IMR-90 (cell line): ENCODE results near the gene DPCD. TPM values are rescaled to one million over a fixed set of nuclear protein-coding genes. Genes with fewer than 3 reads are reported as not detected.

Source experiments
- ATAC-seq: fragments of 200-7000 bp; cut with Tn5 transposase; 2 replicates; pipeline ENCODE4 v1.9.1; 2020; ENCODE audit warnings: low read depth, mild to moderate bottlenecking, moderate library complexity
- BruUV-seq: library from RNA; stranded (reverse); fragments of 400-500 nt; replicated peaks from 2 replicates; lab custom pipeline; 2021; lab: Mats Ljungman, UMichigan
- CTCF ChIA-PET: fragments of 300-600 bp; formaldehyde crosslinking; extraction: SDS; loops from one replicate; lab custom pipeline; 2021; ENCODE audit warnings: antibody characterized with exemption; lab: Yijun Ruan, JAX
- POLR2A ChIA-PET: fragments of 300-600 bp; sonication (Branson Sonifier 250); formaldehyde crosslinking; loops from one replicate; lab custom pipeline; 2022; ENCODE audit warnings: antibody characterized with exemption; ENCODE audit not compliant: unreplicated experiment; lab: Charles Lee
- DNase-seq: peaks from one replicate; pipeline ENCODE4 v3.0.0; 2013
- H2AFZ ChIP-seq: replicated peaks from 2 replicates; pipeline ENCODE3; 2013; ENCODE audit warnings: low read length, mild to moderate bottlenecking; ENCODE audit not compliant: poor library complexity
- H2AK5ac ChIP-seq: 2 replicates; pipeline ENCODE4 v1.6.1; 2013; ENCODE audit warnings: low read depth, low read length, inconsistent platforms
- H2AK9ac ChIP-seq: replicated peaks from 2 replicates; pipeline ENCODE3; 2013; ENCODE audit warnings: mild to moderate bottlenecking, low read depth, low read length, moderate library complexity; ENCODE audit not compliant: poor library complexity
- H2BK120ac ChIP-seq: 2 replicates; pipeline ENCODE4 v1.6.1; 2013; ENCODE audit warnings: low read depth, low read length, inconsistent platforms
- H2BK15ac ChIP-seq: 3 replicates; pipeline ENCODE4 v1.6.1; 2013; ENCODE audit warnings: low read depth, low read length, inconsistent platforms
- H2BK20ac ChIP-seq: 2 replicates; pipeline ENCODE4 v1.6.1; 2013; ENCODE audit warnings: low read depth, mild to moderate bottlenecking, inconsistent platforms, low read length, moderate library complexity
- H2BK5ac ChIP-seq: 2 replicates; pipeline ENCODE4 v1.6.1; 2013; ENCODE audit warnings: mild to moderate bottlenecking, low read depth, low read length, inconsistent platforms; ENCODE audit not compliant: poor library complexity, severe bottlenecking
- H3K14ac ChIP-seq: replicated peaks from 2 replicates; pipeline ENCODE4 v1.6.1; 2013; ENCODE audit warnings: low read depth, low read length, inconsistent platforms
- H3K18ac ChIP-seq: 2 replicates; pipeline ENCODE4 v1.6.1; 2013; ENCODE audit warnings: low read depth, low read length, control low read depth
- H3K23ac ChIP-seq: 2 replicates; pipeline ENCODE4 v1.6.1; 2013; ENCODE audit warnings: low read depth, low read length, inconsistent platforms
- H3K27ac ChIP-seq: 2 replicates; pipeline ENCODE4 v1.5.1; 2013; ENCODE audit warnings: mild to moderate bottlenecking, control low read depth, low read length; ENCODE audit not compliant: insufficient read depth
- H3K27me3 ChIP-seq: 2 replicates; pipeline ENCODE4 v1.6.1; 2013; ENCODE audit warnings: low read length; ENCODE audit not compliant: control insufficient read depth, insufficient read depth
- H3K36me3 ChIP-seq: 2 replicates; pipeline ENCODE4 v1.6.1; 2013; ENCODE audit warnings: low read length, mixed read lengths; ENCODE audit not compliant: control insufficient read depth, insufficient read depth
- H3K4ac ChIP-seq: 2 replicates; pipeline ENCODE4 v1.6.1; 2013; ENCODE audit warnings: low read depth, low read length, inconsistent platforms
- H3K4me1 ChIP-seq: 2 replicates; pipeline ENCODE4 v1.6.1; 2013; ENCODE audit warnings: low read length, mixed read lengths; ENCODE audit not compliant: control insufficient read depth, insufficient read depth
- H3K4me2 ChIP-seq: 2 replicates; pipeline ENCODE4 v1.6.1; 2013; ENCODE audit warnings: low read depth, mild to moderate bottlenecking, control low read depth, low read length, moderate library complexity
- H3K4me3 ChIP-seq: 2 replicates; pipeline ENCODE4 v1.5.1; 2013; ENCODE audit warnings: low read depth, mild to moderate bottlenecking, control low read depth, low read length, moderate library complexity; ENCODE audit not compliant: insufficient read depth
- H3K56ac ChIP-seq: 2 replicates; pipeline ENCODE4 v1.6.1; 2013; ENCODE audit warnings: low read length, inconsistent platforms; ENCODE audit not compliant: insufficient read depth; ENCODE audit errors: extremely low read depth
- H3K79me1 ChIP-seq, 2 experiments: 2 replicates each; pipeline ENCODE4 v1.6.1; 2013; ENCODE audit warnings: low read length in 2 of 2, inconsistent platforms in 1 of 2, low read depth in 1 of 2
- H3K9ac ChIP-seq: 2 replicates; pipeline ENCODE4 v1.6.1; 2013; ENCODE audit warnings: low read depth, low read length, control low read depth
- H3K9me1 ChIP-seq: 2 replicates; pipeline ENCODE4 v1.6.1; 2013; ENCODE audit warnings: low read length, inconsistent platforms; ENCODE audit not compliant: insufficient read depth
- H3K9me3 ChIP-seq: 2 replicates; pipeline ENCODE4 v1.6.1; 2013; ENCODE audit warnings: low read length; ENCODE audit not compliant: control insufficient read depth, insufficient read depth
- H4K20me1 ChIP-seq: 2 replicates; pipeline ENCODE4 v1.6.1; 2013; ENCODE audit warnings: low read length, inconsistent platforms; ENCODE audit not compliant: insufficient read depth
- H4K5ac ChIP-seq: 2 replicates; pipeline ENCODE4 v1.6.1; 2013; ENCODE audit warnings: mild to moderate bottlenecking, low read depth, low read length, control low read depth
- H4K8ac ChIP-seq, 2 experiments: 2 replicates each; pipeline ENCODE4 v1.6.1; 2013; ENCODE audit warnings: low read depth in 2 of 2, low read length in 2 of 2, control low read depth in 1 of 2, inconsistent platforms in 1 of 2
- H4K91ac ChIP-seq: 2 replicates; pipeline ENCODE4 v1.6.1; 2013; ENCODE audit warnings: low read depth, low read length, inconsistent platforms; ENCODE audit not compliant: insufficient read depth
- BHLHE40 ChIP-seq: fragments of 150-350 bp; IDR thresholded peaks from 2 replicates; pipeline ENCODE4 v1.6.1; 2016; ENCODE audit warnings: mild to moderate bottlenecking, low read depth, low read length
- CHD1 ChIP-seq: IDR thresholded peaks from 2 replicates; pipeline ENCODE4 v1.6.1; 2012; ENCODE audit warnings: low read depth, low read length, improper control_type of control experiment
- RAD21 ChIP-seq: IDR thresholded peaks from 2 replicates; pipeline ENCODE4 v1.6.1; 2012; ENCODE audit warnings: low read length, improper control_type of control experiment
- WGBS, 2 experiments: methylation state at CpG; one replicate each; pipeline versions ENCODE4 v1.1.5 to v1.1.7; 2013; ENCODE audit warnings: missing lambda C conversion rate in 2 of 2; ENCODE audit not compliant: insufficient read length in 1 of 2; ENCODE audit errors: extremely low coverage in 2 of 2; 5-methylcytosine and 5-hydroxymethylcytosine counted together
- dilution Hi-C: fragments of 300-500 bp; cut with HindIII; formaldehyde crosslinking; loops from one replicate; pipeline ENCODE4 v1.14.3; 2018; ENCODE audit warnings: low sequenced_read_pairs; ENCODE audit not compliant: unreplicated experiment
- in situ Hi-C: fragments of 300-500 bp; cut with MboI; formaldehyde crosslinking; loops from 3 replicates; pipeline ENCODE4 v1.14.3; 2019; ENCODE audit warnings: low sequenced_read_pairs, inconsistent platforms, mixed read lengths
- intact Hi-C: fragments of 100-400 bp; cut with micrococcal nuclease; formaldehyde crosslinking; loops from 2 replicates; pipeline ENCODE4 v1.10.0; 2022
- polyA plus RNA-seq, 3 experiments: library from polyadenylated mRNA; depleted of rRNA; stranded (reverse); fragments of >200 nt; gene quantifications; 2 replicates each; pipeline ENCODE4 v1.2.3, GENCODE V29; 2012; ENCODE audit warnings: low replicate concordance in 1 of 3
- total RNA-seq: library from RNA; depleted of rRNA; stranded (reverse); fragments of >200 nt; gene quantifications from 2 replicates; pipeline ENCODE4 v1.2.3, GENCODE V29; 2012

The DPCD gene
- total and polyA plus RNA-seq, 2 of the 4 experiments (the other 2 are of a cell fraction), result 59.1 to 73.7 TPM

- H3K18ac ChIP-seq, result no peak overlapping the region
- in situ Hi-C loops, result no loop called here
Observed at GRCh38 chr10:101577121-101577871, 10.8 kb upstream of the DPCD start.

More at GRCh38 chr10:101577121-101577871, 10.8 kb upstream of the DPCD start:
- Histone ChIP-seq H2BK20ac (no peak overlapping the region), H3K27ac (no peak overlapping the region), H3K9me1 (peaks cover 3% of the 10 kb centered on the region; the same call in 1 of the 2 replicates), H4K91ac (no peak overlapping the region), H3K9me3 (peaks cover 7% of the 10 kb centered on the region), H2AFZ (no peak overlapping the region), H2AK9ac (no peak overlapping the region), H4K8ac (no peak overlapping the region), H3K4me2 (no peak overlapping the region), H2AK5ac (no peak overlapping the region), H3K79me1 (no peaks in the 10 kb centered on the region), H3K4me3 (no peak overlapping the region), H3K56ac (no peak overlapping the region), H4K5ac (no peak overlapping the region), H2BK5ac (no peak overlapping the region), H4K20me1 (no peaks in the 10 kb centered on the region), H3K23ac (no peak overlapping the region), H3K4me1 (no peaks in the 10 kb centered on the region), H3K4ac (no peak overlapping the region), H3K36me3 (peaks cover 26% of the 10 kb centered on the region; the same call in 1 of the 2 replicates), H2BK15ac (no peak overlapping the region), H2BK120ac (no peak overlapping the region), H3K14ac (no peak overlapping the region), H3K9ac (no peak overlapping the region), H3K27me3 (no peaks in the 10 kb centered on the region)
- TF ChIP-seq BHLHE40 (no peak), CHD1 (no peak), RAD21 (no peak)
- dilution Hi-C loops (no loop called here), intact Hi-C loops (no loop called here)
- ATAC-seq (no peak), DNase-seq (no peak)
- POLR2A ChIA-PET, result no interaction called here
- WGBS, 2 experiments, result 93% methylated on average over 3 of the region's 7 CpGs; no CpG with 5 or more reads in 1 of the 2 experiments
- CTCF ChIA-PET, result no interaction called here
- no TSS peak for BruUV-seq
